Body of pancreas (tissue), 4 donors: ENCODE measurements around the gene UBE4A.

ENCODE experiments used
- POLR2A ChIP-seq, 3 donors: fragments of 450-650 bp; IDR thresholded peaks; one replicate each; pipeline ENCODE4 v1.6.1; 2016; ENCODE audit warnings: antibody characterized with exemption in 3 of 3, mild to moderate bottlenecking in 2 of 3
- TF ChIP-seq, protein P1 (sequence below), 7 experiments: fragments of 450-650 bp in 4 of 7; fragments of 200-600 bp in 3 of 7; sonication (generic) in 3 of 7; IDR thresholded peaks; one replicate each; pipeline ENCODE4 v1.5.1; 2016 to 2019; ENCODE audit warnings: antibody characterized with exemption in 7 of 7

DNA sequence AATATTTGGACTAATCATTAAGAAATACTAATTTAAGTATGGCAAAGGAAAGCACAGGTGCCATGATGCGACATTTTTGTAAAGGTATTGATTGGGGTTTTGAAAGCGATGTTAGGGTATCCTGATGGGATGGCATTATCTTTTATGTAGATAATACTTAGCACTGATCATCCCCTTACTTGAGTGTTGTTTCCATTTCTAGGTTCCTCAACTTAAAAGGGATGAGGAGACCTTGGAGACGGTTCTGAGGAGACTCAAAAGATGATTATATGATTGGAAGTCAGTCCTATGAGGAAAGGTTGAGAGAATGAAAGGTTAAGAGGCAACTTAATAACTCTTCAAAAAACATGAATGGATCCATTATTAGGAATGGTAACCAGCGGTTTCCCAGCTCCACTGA is 88.0 kb downstream of the UBE4A start:
- TF ChIP-seq, protein P1, sequence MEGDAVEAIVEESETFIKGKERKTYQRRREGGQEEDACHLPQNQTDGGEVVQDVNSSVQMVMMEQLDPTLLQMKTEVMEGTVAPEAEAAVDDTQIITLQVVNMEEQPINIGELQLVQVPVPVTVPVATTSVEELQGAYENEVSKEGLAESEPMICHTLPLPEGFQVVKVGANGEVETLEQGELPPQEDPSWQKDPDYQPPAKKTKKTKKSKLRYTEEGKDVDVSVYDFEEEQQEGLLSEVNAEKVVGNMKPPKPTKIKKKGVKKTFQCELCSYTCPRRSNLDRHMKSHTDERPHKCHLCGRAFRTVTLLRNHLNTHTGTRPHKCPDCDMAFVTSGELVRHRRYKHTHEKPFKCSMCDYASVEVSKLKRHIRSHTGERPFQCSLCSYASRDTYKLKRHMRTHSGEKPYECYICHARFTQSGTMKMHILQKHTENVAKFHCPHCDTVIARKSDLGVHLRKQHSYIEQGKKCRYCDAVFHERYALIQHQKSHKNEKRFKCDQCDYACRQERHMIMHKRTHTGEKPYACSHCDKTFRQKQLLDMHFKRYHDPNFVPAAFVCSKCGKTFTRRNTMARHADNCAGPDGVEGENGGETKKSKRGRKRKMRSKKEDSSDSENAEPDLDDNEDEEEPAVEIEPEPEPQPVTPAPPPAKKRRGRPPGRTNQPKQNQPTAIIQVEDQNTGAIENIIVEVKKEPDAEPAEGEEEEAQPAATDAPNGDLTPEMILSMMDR (IDR thresholded peaks at IDR 0.05), result no peak
- no peak for TF ChIP-seq POLR2A (IDR thresholded peaks at IDR 0.05)
